ENCODE measurements around the gene B3GNT8. TPM values are rescaled to one million over a fixed set of nuclear protein-coding genes. Genes with fewer than 3 reads are reported as not detected.

The B3GNT8 gene
- total and polyA plus RNA-seq, 2 of the 8 experiments (the other 6 are each of a cell fraction or from before 2014, with no cell fraction given), result 0.67 to 0.86 TPM

DNA sequence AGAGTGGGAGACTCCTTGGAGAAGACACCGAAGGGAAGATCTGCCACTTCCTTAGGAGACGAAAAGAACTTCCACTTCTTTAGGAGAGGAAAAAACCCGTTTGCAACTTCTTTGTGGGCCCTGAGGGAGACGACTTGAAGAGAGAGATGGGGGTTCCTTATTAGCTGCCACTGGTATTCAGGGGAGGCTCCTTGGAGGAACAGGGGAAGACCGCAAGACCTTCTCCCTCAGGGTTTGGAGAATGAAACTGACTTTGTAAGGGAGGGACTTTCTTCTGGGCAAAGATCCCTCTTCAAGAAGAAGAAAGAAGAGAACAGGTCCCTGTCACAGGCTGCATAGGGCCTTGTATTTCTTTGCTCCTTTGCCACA is 29.1 kb downstream of the B3GNT8 start:
- Histone ChIP-seq H3K4ac (replicated peaks; ENCODE audit: insufficient read length, low read depth, low read length) (no peak overlapping the region), H2AFZ (ENCODE audit: low read length) (peak overlapping the region; percentile 63), H4K8ac (ENCODE audit: extremely low read depth, insufficient read depth, low read length) (no peak overlapping the region), H2BK20ac (ENCODE audit: low read length) (no peak overlapping the region), H3K4me3 (ENCODE audit: extremely low read depth in 1 of 4, insufficient read depth in 2 of 4, low read depth in 3 of 4, low read length in 4 of 4) (peak overlapping the region; percentile 85 to 99 (median 98)), H2BK120ac (replicated peaks; ENCODE audit: low read depth, low read length) (no peak overlapping the region), H3K23ac (ENCODE audit: insufficient read length) (no peak overlapping the region), H4K5ac (ENCODE audit: insufficient read length, low read depth, low read length) (no peak overlapping the region), H2BK5ac (ENCODE audit: low read depth, low read length) (peak overlapping the region; percentile 95; the same call in 1 of the 2 replicates), H3K18ac (ENCODE audit: extremely low read depth, low read length) (no peak overlapping the region), H3K36me3 (ENCODE audit: control insufficient read depth in 2 of 4, insufficient read depth in 4 of 4, low read length in 3 of 4) (no peaks in the 10 kb centered on the region), H2BK15ac (ENCODE audit: low read length) (no peak overlapping the region), H2AK5ac (ENCODE audit: low read depth, low read length) (no peak overlapping the region), H3K27me3 (replicated peaks in 1 of 4; ENCODE audit: control insufficient read depth in 3 of 4, extremely low read depth in 1 of 4, insufficient read depth in 3 of 4, low read length in 3 of 4) (no peaks in the 10 kb centered on the region), H3K79me1 (ENCODE audit: low read depth, low read length) (peaks cover 10% of the 10 kb centered on the region; the same call in 1 of the 2 replicates), H3K56ac (replicated peaks; ENCODE audit: insufficient read length, low read depth, low read length) (no peak overlapping the region), H3K79me2 (ENCODE audit: control insufficient read depth in 1 of 2, insufficient read depth in 2 of 2, low read length in 2 of 2) (peaks cover 0 to 33% of the 10 kb centered on the region in 2 experiments; a peak in 2 of 4 replicates), H3K4me2 (ENCODE audit: insufficient read depth in 1 of 2, low read depth in 2 of 2, low read length in 2 of 2) (peak overlapping the region; percentile 77 to 90), H2BK12ac (ENCODE audit: low read depth, low read length) (no peak overlapping the region), H3K9ac (replicated peaks in 1 of 4; ENCODE audit: extremely low read depth in 1 of 4, low read depth in 3 of 4, low read length in 3 of 4) (peak overlapping the region; percentile 80 to 96 (median 86)), H3K4me1 (replicated peaks in 1 of 4; ENCODE audit: control insufficient read depth in 3 of 4, insufficient read depth in 4 of 4, low read length in 3 of 4) (peaks cover 0 to 5% (median 0%) of the 10 kb centered on the region in 4 experiments; a peak in 5 of 7 replicates), H4K91ac (replicated peaks; ENCODE audit: insufficient read length, low read length) (no peak overlapping the region), H3K14ac (ENCODE audit: insufficient read length) (no peak overlapping the region), H3K9me3 (ENCODE audit: insufficient read depth in 2 of 2, low read depth in 1 of 2, low read length in 1 of 2) (no peaks in the 10 kb centered on the region), H3K23me2 (ENCODE audit: low read depth, low read length) (peaks cover 4% of the 10 kb centered on the region), H3K27ac (ENCODE audit: low read depth, low read length) (peak overlapping the region; percentile 96), H4K20me1 (replicated peaks in 1 of 2; ENCODE audit: control insufficient read depth in 1 of 2, insufficient read depth in 2 of 2, low read length in 2 of 2) (peaks cover 0 to under 1% of the 10 kb centered on the region in 2 experiments)
- no peak for FAIRE-seq
- WGBS, 2 experiments (ENCODE audit: extremely low coverage in 1 of 2, insufficient coverage in 1 of 2, insufficient read length in 1 of 2, insufficient replicate concordance in 2 of 2, low coverage in 1 of 2, low lambda C conversion rate in 2 of 2, missing lambda C conversion rate in 1 of 2), result 3% methylated on average over 5 of the region's 5 CpGs; no CpG with 5 or more reads in 1 of the 2 experiments
- ChIA-PET CTCF (ENCODE audit: partially characterized antibody) (interaction anchor here (1.2 kb wide), 1 partner anchor 45 kb away, joined by 3 read pairs; no protein-coding TSS in a partner anchor), POLR2A (ENCODE audit: partially characterized antibody) (interaction anchor here (0.5 to 2.0 kb wide), 5 partner anchors 10 to 42 kb away, joined by 3 to 10 read pairs (median 7); partner anchors contain the start of genes B3GNT8 and DMAC2)
- no peak for TF ChIP-seq CEBPB (IDR thresholded peaks at IDR 0.05; ENCODE audit: low read depth, low read length)
- no peak for TF ChIP-seq CREB1 (IDR thresholded peaks at IDR 0.05)
- no peak for TF ChIP-seq RNF2 (IDR thresholded peaks at IDR 0.05; ENCODE audit: borderline replicate concordance, low read depth, low read length, missing control alignments, poor library complexity, severe bottlenecking)
- TF ChIP-seq, protein P1, sequence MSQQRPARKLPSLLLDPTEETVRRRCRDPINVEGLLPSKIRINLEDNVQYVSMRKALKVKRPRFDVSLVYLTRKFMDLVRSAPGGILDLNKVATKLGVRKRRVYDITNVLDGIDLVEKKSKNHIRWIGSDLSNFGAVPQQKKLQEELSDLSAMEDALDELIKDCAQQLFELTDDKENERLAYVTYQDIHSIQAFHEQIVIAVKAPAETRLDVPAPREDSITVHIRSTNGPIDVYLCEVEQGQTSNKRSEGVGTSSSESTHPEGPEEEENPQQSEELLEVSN (IDR thresholded peaks at IDR 0.05), result no peak
- no peak for TF ChIP-seq NRF1 (IDR thresholded peaks at IDR 0.05; ENCODE audit: low read depth, low read length)
- no peak for TF ChIP-seq CBX8 (IDR thresholded peaks at IDR 0.05; ENCODE audit: borderline replicate concordance, low read depth, low read length)
- no peak for TF ChIP-seq MAFK (IDR thresholded peaks at IDR 0.05; ENCODE audit: low read depth, low read length)
- no peak for TF ChIP-seq SP1 (IDR thresholded peaks at IDR 0.05; ENCODE audit: low read depth, low read length)
- no peak for TF ChIP-seq EGR1 (IDR thresholded peaks at IDR 0.05; ENCODE audit: borderline replicate concordance, low read depth, low read length)
- no peak for TF ChIP-seq JUND (IDR thresholded peaks at IDR 0.05; ENCODE audit: low read length)
- TF ChIP-seq, protein P2, sequence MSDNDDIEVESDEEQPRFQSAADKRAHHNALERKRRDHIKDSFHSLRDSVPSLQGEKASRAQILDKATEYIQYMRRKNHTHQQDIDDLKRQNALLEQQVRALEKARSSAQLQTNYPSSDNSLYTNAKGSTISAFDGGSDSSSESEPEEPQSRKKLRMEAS (IDR thresholded peaks at IDR 0.05), result no peak
- TF ChIP-seq SAP30 (IDR thresholded peaks at IDR 0.05; ENCODE audit: insufficient read depth, insufficient replicate concordance, low read length), result no peak
- TF ChIP-seq ZNF274 (IDR thresholded peaks at IDR 0.05; ENCODE audit: borderline replicate concordance, extremely low read depth, low read length), result no peak
- no peak for DNase-seq (ENCODE audit: low read depth in 1 of 2, low spot score in 2 of 2)

Data from H1 (cell line).